Measurements from ENCODE around the gene TMEM178B. TPM values are rescaled to one million over a fixed set of nuclear protein-coding genes. Genes with fewer than 3 reads are reported as not detected.
"Not testable (repeated sequence)": the region's sequence is repeated elsewhere in the genome, so short reads cannot be mapped to it uniquely, and the experiment has no call there.

Gene TMEM178B
- total RNA-seq, 2 donors from 2014 or later: 1.7 to 4.1 TPM

GRCh38 chr7:141377906-141378305, 304.0 kb downstream of the TMEM178B start:
- H3K27ac Mint-ChIP-seq: no peak overlapping the region
- H3K4me1 ChIP-seq (ENCODE audit: control insufficient read depth, insufficient read depth, low read length): no peaks in the 10 kb centered on the region
- no peaks in the 10 kb centered on the region for H3K27me3 ChIP-seq (ENCODE audit: control insufficient read depth, insufficient read depth, low read length, poor library complexity, severe bottlenecking)
- no peak overlapping the region for H3K4me3 Mint-ChIP-seq
- H3K36me3 Mint-ChIP-seq (ENCODE audit: low read depth): no peaks in the 10 kb centered on the region
- H3K4me3 ChIP-seq (ENCODE audit: low read length): no peak overlapping the region
- H3K9me3 ChIP-seq (ENCODE audit: control insufficient read depth, low read length): no peaks in the 10 kb centered on the region
- no peak for TF ChIP-seq CTCF (conservative IDR thresholded peaks at IDR 0.05)
- peaks cover 3% of the 10 kb centered on the region for H3K9me3 Mint-ChIP-seq
- no peaks in the 10 kb centered on the region for H3K27me3 Mint-ChIP-seq (ENCODE audit: insufficient read depth)
- H3K9ac ChIP-seq (ENCODE audit: extremely low read depth, low read length, poor library complexity, severe bottlenecking): no peak overlapping the region
- WGBS, 2 experiments (ENCODE audit: insufficient coverage in 1 of 2, insufficient read length in 1 of 2): 87 to 92% methylated on average over 4 of the region's 4 CpGs
- no peaks in the 10 kb centered on the region for H3K4me1 Mint-ChIP-seq
- H3K36me3 ChIP-seq (ENCODE audit: control insufficient read depth, insufficient read depth, low read length): no peaks in the 10 kb centered on the region
- no peak for DNase-seq
- H3K27ac ChIP-seq (ENCODE audit: low read depth, low read length): no peak overlapping the region

- Histone ChIP-seq H3K27ac (ENCODE audit: low read depth, low read length) (no peak overlapping the region), H3K4me1 (ENCODE audit: control insufficient read depth, insufficient read depth, low read length) (no peaks in the 10 kb centered on the region), H3K4me3 (ENCODE audit: low read length) (no peak overlapping the region), H3K36me3 (ENCODE audit: control insufficient read depth, insufficient read depth, low read length) (no peaks in the 10 kb centered on the region), H3K9me3 (ENCODE audit: control insufficient read depth, low read length) (no peaks in the 10 kb centered on the region), H3K9ac (ENCODE audit: extremely low read depth, low read length, poor library complexity, severe bottlenecking) (no peak overlapping the region), H3K27me3 (ENCODE audit: control insufficient read depth, insufficient read depth, low read length, poor library complexity, severe bottlenecking) (no peaks in the 10 kb centered on the region)
- 97 to 100% methylated on average over 2 of the region's 2 CpGs for WGBS, 2 experiments (ENCODE audit: insufficient coverage in 1 of 2, insufficient read length in 1 of 2)
- DNase-seq: no peak
- Mint-ChIP-seq H3K4me3 (no peak overlapping the region), H3K27ac (no peak overlapping the region), H3K27me3 (ENCODE audit: insufficient read depth) (no peaks in the 10 kb centered on the region), H3K36me3 (ENCODE audit: low read depth) (no peaks in the 10 kb centered on the region), H3K4me1 (no peaks in the 10 kb centered on the region), H3K9me3 (peaks cover 3% of the 10 kb centered on the region)
- no peak for TF ChIP-seq CTCF (conservative IDR thresholded peaks at IDR 0.05)
Observed at GRCh38 chr7:141378405-141378804, 304.5 kb downstream of the TMEM178B start.

GRCh38 chr7:141381794-141382427, 308.0 kb downstream of the TMEM178B start:
- H3K27ac Mint-ChIP-seq: no peak overlapping the region
- Histone ChIP-seq H3K4me3 (ENCODE audit: low read length) (no peak overlapping the region), H3K9me3 (ENCODE audit: control insufficient read depth, low read length) (no peaks in the 10 kb centered on the region), H3K4me1 (ENCODE audit: control insufficient read depth, insufficient read depth, low read length) (no peaks in the 10 kb centered on the region), H3K9ac (ENCODE audit: extremely low read depth, low read length, poor library complexity, severe bottlenecking) (no peak overlapping the region), H3K36me3 (ENCODE audit: control insufficient read depth, insufficient read depth, low read length) (no peaks in the 10 kb centered on the region), H3K27me3 (ENCODE audit: control insufficient read depth, insufficient read depth, low read length, poor library complexity, severe bottlenecking) (no peaks in the 10 kb centered on the region), H3K27ac (ENCODE audit: low read depth, low read length) (no peak overlapping the region)
- peaks cover 2% of the 10 kb centered on the region for H3K9me3 Mint-ChIP-seq
- DNase-seq: no peak
- no peaks in the 10 kb centered on the region for H3K36me3 Mint-ChIP-seq (ENCODE audit: low read depth)
- no peaks in the 10 kb centered on the region for H3K27me3 Mint-ChIP-seq (ENCODE audit: insufficient read depth)
- no peak for TF ChIP-seq CTCF (conservative IDR thresholded peaks at IDR 0.05)
- H3K4me3 Mint-ChIP-seq: no peak overlapping the region
- no peaks in the 10 kb centered on the region for H3K4me1 Mint-ChIP-seq
- WGBS, 2 experiments (ENCODE audit: insufficient coverage in 1 of 2, insufficient read length in 1 of 2): 88 to 89% methylated on average over 3 of the region's 3 CpGs

GRCh38 chr7:141383356-141383755, 309.5 kb downstream of the TMEM178B start:
- H3K27me3 ChIP-seq (ENCODE audit: control insufficient read depth, insufficient read depth, low read length, poor library complexity, severe bottlenecking); H3K9me3 Mint-ChIP-seq; DNase-seq; H3K27me3 Mint-ChIP-seq (ENCODE audit: insufficient read depth); H3K27ac Mint-ChIP-seq; H3K9me3 ChIP-seq (ENCODE audit: control insufficient read depth, low read length); H3K4me3 ChIP-seq (ENCODE audit: low read length); H3K27ac ChIP-seq (ENCODE audit: low read depth, low read length); H3K9ac ChIP-seq (ENCODE audit: extremely low read depth, low read length, poor library complexity, severe bottlenecking); H3K4me1 Mint-ChIP-seq; H3K36me3 ChIP-seq (ENCODE audit: control insufficient read depth, insufficient read depth, low read length); H3K4me1 ChIP-seq (ENCODE audit: control insufficient read depth, insufficient read depth, low read length); H3K4me3 Mint-ChIP-seq; H3K36me3 Mint-ChIP-seq (ENCODE audit: low read depth): not testable (repeated sequence)
- WGBS, 2 experiments (ENCODE audit: insufficient coverage in 1 of 2, insufficient read length in 1 of 2): 91 to 100% methylated on average over 2 of the region's 3 CpGs
